Measurements from ENCODE around the gene PINLYP.
"Not testable (repeated sequence)": the region's sequence is repeated elsewhere in the genome, so short reads cannot be mapped to it uniquely, and the experiment has no call there.

PINLYP gene

DNA sequence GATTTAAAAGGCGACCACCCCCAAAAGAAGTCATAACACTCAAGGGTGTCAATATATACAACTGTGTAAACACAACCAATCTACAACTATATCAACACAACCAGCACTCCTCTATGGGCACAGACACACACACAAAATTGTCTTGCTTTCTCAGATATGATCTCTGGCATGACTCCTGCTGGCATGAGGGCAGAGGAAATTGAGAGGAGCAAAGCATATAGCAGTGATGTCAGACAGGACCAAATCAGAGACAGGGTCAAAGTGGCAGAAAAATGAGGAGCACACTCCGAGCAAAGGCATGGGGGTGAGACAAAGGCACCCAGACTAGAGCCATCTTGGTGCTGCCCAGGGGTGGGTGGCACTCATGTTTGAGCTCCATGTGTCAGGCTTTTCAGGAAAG lies 10.7 kb downstream of the PINLYP start:
- no peak for DNase-seq

DNA sequence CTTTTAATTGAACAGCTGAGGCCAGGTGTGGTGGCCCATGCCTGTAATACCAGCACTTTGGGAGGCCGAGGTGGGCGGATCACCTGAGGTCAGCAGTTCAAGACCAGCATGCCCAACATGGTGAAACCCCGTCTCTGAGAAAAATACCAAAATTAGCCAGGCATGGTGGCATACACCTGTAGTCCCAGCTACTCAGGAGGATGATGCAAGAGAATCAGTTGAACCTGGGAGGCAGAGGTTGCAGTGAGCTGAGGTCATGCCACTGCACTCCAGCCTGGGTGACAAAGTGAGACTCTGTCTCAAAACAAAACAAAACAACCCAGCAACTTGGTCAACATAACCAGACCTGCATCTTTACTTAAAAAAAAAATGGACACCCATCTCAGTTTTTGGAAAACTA lies 11.4 kb downstream of the PINLYP start:
- not testable (repeated sequence) for DNase-seq

DNA sequence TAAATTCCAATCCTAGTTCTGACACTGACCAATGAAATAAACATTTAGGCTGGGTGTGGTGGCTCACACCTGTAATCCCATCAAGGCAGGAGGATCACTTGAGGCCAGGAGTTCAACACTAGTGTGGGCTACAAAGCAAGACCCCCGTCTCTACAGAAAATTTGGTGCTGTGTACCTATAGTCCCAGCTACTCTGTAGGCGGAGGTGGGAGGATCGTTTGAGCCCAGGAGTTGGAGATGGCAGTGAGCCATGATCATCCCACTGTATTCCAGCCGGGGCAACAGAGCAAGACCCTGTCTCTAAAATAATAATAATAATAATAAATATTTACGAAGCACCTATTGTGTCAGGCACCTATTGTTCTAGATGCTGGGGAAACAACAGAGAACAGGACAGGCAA lies 13.7 kb downstream of the PINLYP start:
- no peak for DNase-seq

DNA sequence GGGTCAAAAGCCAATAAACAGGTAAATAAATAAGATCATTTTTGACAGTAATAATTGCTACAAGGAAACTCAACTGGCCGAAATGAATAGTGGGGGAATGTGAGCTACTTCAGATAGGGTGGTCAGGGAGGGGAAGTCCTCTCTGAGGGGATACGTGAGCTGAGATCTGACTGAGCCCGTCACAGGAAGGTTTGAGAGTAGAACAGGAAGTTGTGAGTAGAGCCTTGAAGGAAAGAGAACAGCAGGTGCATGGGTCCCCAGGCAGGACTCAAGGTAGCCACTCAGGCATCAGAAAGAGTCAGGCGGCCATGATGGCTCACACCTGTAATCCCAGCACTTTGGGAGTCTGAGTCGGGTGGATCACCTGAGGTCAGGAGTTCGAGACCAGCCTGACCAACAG lies 14.1 kb downstream of the PINLYP start:
- no peak for DNase-seq

DNA sequence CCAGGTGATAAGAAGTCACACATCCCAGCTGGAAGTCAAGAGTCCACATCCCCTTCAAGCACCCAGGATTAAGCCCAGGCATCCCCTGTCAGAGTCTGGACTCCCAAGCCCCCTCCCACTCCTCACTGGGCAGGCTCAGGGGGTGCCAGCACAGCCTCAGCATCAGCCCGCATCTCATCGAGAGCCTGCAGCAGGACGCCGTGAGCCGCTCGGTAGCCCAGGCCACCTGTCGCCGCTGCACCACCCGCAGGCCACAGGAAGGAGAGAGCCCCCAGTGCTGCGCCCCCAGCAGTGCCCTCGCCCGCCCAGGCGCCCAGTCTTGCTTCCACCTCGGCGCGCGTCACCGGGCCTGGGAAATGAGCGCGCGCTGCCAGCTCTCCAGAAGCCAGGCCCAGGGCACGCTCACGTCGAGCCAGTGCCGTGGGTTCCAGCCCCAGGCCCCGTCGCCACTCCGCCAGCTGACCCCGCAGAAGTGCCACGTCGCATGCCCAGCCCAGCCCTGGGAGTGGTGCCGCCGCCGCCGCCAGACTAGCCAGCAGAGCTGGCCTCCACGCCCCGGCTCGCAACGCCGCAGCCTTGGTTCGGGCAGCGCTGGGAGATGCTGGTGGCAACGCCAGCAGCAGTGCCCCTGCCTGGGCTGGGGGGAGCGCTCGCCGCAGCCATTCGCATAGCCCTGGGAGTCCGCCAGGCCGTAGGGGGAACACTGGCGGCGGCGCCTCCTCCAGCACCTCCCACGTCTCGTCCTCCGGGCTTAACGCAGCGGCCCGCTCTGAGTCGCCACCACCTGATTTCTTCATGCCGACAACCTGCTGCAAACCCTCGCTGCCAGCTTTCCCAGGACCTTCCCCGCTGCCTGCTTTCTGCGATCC lies 16.5 kb downstream of the PINLYP start:
- no peak for DNase-seq

DNA sequence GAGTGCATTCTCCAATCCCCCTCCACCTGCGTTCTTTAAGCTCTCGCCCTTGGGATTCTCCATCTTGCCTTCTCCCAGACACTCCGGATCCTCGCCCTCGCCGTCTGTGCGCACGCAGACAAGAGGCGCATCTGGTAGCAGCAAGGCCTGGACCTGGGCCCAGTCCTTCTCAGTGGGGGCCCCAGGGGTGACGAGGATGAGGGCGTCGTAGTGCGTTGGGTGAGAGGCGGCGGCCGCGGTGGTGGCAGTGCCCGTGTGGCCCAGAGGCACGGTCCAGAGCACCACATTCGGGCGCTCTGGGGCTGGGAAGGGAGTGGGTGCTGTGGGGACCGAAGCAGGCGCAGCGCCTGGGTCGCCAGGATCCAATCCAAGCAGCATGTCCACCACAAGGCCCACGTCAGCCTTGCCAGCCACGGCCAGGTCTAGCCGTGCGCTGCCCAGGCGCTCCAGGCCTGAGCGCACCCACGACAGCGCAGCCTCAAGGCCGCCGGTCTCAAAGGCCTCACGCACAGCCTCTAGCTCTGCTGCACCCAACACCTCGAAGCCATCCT lies 17.3 kb downstream of the PINLYP start:
- no peak for DNase-seq

DNA sequence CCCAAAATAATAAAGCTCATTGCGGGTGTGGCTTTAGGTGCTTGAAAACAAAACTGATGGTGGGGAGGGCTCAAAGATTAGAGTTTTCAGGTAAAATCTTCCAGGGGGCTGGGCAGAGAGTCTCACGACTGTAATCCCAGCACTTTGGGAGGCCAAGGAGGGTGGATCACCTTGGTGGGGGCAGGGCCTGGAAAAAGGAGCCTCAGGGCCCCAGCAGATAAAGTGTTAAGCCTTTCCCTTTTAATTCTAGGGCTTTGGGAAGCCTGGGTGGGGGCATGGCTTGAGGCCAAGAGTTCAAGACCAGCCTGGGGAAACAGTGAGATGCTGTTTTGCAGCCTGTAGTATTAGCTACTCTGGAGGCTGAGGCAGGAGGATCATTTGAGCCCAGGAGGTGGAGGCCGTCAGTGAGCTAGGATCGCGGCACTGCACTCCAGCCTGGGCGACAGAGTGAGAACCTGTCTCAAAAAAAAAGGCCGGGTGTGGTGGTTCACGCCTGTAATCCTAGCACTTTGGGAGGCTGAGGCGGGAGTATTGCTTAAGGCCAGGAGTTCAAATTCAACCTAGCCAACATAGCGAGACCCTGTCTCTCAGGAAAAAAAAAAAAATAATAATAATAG lies 18.6 kb downstream of the PINLYP start:
- no peak for DNase-seq

DNA sequence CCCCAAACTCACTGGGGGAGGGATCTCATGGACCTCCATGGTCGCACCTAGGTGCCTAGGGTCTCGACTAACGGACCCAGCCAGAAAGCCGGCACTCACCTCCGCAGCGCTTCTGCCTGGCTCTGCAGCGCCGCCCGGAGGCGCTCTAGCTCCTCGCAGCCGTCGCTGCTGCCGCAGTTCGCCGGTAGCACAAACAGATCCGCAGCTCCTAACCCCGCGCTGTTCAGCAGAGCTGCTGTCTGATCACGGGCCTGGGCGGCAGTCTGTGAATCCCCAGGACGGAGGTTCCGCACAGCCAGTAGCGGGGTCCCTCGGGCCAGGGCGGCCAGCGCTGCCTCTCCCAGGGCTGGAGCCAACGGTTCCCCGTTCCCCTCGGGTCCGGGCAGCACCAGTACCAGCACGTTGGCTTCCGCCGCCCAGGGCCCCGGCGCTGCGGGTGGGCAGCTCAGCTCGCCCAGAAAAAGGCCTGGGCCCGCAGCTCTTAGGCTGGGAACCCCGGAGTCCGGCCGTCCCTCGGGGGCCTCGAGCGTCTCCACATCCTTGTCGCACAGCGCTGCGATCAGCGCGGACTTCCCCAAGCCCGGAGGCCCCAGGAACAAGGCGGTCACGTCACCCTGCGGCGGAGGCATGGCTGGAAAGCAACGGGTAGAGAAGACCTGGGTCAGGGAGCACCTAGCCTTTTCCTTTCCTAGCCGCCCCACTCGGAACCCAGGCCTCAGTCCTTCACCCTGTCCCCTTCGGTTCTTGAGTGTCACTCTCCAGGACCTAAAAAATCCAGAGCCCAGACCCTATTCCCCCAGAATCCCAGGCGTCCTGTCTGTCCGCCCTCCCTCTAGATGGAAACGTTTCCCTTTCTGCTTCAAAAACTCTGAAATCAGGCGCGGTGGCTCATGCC lies 19.4 kb downstream of the PINLYP start:
- DNase-seq = peak; percentile 89

DNA sequence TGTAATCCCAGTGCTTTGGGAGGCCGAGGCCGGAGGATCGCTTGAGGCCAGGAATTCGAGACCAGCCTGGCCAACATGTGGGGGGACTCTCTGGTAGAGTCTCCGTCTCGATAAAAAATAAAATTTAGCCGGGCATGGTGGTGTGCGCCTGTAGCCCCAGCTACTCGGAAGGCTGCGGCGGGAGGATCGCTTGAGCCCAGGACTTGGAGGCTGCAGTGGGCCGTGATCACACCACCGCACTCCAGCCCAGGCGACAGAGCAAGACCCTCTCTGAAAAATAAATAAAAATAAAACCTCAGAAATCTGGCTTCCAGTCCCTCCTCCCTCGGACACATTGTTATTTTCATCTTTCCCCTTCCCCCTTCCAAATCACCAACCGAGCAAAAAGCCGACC lies 20.0 kb downstream of the PINLYP start:
- DNase-seq = peak; percentile 64

DNA sequence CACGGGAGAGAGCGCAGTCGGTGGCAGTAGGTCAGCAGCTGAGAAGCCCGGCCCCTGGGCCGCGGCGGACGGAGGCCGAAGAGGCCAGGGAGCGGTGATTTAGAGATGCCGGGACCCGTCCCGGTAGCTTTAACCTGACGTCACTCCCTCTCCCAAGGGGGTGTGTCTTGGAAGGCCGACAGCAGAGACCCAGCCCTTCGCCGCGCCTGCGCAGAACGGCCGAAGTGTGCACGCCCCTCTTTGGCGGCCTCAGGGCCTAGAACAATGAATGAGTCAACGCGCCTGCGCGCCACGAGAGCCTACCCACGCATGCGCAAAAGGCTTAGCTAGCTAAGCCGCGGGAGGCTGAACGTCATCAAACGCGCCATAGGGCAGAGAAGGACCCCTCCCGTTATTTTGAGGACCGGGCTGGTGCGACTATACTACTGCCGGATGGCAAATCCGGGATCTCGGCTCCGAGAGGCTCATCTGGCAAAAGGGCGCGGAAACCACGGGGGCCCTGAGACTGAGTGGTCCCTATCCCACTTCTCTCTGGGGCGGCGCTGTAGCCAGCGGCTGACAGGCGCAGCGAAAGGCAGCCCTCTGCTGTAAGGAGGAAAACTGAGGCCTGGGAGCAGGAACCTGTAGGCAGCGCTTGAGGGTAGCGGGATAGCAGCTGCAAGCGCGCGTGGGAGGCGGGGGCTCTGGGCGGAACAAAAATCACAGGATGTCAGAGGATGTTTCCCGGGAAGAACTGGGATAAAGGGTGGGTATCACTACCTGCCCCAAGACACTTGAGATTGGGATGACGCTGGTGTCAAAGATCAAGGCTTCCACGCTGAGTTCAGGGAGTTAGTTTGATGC lies 20.6 kb downstream of the PINLYP start, which contains the start of the genes IRGQ and ZNF576:
IRGQ (minus strand) TSS at position 136 of the 843 bp plus-strand sequence. CDS start 796 bp downstream, outside the sequence.
ZNF576 (plus strand) TSS at position 597 of the 843 bp plus-strand sequence. CDS start 514 bp downstream, outside the sequence.
- DNase-seq = peak; percentile 99

DNA sequence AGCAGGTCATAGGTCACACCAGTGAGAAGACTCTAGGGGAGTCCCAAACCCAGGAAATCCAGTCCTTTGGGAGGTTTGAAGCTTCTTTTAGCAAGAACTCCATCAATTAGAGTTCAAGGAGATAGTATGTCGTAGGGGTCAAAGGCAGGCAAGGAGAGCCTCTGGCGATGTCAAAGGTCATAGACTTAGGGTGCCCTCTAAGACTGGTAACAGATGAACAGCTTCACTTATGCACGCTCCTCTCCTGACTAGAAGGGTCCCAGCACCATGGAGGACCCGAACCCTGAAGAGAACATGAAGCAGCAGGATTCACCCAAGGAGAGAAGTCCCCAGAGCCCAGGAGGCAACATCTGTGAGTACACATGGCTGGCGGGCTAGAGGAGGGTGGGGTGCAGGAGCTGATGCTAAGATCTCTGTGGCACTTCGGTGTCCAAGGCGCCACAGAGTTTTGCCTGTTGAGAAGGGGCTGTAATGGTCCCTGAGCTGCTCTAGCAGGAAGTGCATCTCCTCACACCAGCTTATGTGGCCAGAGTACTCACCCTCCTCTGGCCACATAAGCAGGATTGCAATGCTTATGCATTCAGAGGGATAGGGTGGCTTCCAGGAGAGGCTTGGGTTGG lies 21.4 kb downstream of the PINLYP start:
- DNase-seq = peak; percentile 41

DNA sequence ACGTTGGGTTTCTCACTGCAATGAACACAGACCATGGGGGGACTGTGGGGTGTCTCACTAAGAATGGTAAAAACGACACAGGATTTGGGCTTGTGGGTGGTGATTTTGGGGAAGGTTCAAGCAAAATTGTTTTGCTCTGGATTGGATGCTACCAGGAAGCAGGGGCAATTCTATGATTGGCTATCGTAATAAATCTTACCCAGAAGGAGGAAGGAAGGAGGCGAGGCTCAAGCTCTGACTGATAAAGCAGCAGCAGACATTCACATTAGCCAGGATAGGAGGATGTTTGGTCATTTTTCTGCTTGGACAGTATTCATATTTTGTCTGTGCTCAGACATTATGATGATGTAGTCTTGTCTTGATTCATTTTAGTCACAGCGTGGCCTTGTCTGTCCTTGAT lies 22.3 kb downstream of the PINLYP start:
- no peak for DNase-seq

DNA sequence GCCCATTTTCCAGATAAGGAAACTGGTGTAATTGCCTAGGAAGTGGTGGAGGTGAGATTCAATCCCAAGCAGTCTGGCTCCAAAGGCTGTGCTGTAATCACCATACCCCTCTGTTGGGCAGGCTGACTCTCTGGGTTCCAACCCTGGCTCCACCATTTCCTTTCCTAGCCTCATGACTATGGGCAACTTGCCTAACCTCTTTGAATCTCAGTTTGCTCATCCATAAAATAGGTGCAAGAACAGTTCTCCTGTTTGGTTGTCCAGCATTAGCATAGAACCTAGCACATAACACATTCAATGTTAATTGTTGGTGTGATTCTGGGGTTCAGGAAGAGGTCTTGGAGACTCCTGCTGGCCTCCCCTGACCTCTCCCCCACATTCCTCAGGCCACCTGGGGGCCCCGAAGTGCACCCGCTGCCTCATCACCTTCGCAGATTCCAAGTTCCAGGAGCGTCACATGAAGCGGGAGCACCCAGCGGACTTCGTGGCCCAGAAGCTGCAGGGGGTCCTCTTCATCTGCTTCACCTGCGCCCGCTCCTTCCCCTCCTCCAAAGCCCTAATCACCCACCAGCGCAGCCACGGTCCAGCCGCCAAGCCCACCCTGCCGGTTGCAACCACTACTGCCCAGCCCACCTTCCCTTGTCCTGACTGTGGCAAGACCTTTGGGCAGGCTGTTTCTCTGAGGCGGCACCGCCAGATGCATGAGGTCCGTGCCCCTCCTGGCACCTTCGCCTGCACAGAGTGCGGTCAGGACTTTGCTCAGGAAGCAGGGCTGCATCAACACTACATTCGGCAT lies 23.0 kb downstream of the PINLYP start:
- no peak for DNase-seq

DNA sequence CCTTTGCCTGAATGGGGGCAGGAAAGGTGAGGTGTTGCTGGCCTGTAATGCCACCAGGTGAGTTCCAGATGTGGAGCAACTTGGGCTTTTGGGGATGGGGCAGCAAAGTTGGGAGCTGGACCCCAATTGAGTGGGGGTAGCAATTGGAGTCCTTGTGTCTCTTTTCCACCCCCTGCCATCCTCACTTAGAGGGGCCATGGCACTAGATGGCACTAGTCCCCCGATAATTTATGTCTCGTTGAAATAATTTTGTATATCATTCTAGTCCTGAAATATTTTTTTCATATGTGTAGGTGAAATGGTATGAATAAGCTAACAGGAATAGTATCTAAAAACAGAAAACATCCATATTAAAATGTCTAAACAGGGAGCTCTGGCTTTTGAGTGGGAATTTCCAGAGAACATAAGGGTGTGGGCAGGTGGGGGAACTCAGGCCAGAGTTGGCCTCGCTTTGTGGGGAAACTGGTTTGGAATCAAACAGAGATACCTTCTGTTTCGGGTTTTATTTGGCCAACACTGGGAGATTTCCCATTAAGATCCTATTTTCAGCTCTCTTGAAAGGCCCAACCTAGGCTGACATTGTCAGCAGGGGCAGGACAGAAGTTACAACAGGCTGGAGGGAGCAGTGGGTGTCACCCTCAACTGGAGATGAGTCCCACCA lies 24.2 kb downstream of the PINLYP start:
- no peak for DNase-seq

DNA sequence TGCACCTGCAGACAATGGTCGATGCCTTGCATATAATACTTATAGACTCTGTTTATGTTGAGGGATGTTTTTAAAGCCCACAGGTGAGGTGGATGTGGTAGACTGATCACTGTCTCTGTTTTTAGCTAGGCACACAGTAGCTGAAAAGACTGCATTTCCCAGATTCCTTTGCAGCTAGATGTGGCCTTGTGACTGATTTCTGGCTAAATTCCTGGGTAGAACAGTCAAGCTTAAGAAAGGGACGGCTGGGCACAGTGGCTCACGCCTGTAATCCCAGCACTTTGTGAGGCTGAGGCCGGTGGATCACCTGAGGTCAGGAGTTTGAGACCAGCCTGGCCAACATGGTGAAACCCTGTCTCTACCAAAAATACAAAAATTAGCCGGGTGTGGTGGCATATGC lies 24.7 kb downstream of the PINLYP start:
- DNase-seq = not testable (repeated sequence)

DNA sequence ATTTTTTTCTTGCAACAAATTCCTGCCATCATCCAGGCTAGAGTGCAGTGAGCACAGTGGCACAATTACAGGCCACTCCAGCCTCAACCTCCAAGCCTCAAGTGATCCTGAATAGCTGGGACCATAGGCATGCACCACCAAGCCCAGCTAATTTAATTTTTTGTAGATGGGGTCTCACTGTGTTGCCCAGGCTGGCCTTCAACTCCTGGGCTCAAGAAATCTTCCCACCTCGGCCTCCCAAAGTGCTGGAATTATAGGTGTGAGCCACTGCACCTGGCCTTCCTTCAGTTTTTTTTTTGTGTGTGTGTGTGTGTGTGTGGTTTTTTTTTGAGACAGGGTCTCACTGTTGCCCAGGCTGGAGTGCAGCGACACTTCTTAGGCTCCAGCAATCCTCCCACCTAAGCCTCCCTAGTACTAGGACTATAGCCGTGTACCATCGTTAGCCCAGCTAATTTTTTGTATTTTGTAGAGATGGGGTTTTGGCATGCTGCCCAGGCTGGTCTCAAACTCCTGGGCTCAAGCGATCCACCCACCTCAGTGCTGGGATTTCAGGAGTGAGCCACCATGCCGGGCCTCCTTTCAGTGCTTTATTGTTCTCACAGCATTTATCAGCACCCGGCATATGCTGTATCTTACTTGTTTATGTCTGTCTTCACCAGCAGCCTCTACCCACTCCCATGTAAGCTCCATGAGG lies 30.4 kb downstream of the PINLYP start:
- DNase-seq = peak; percentile 20

DNA sequence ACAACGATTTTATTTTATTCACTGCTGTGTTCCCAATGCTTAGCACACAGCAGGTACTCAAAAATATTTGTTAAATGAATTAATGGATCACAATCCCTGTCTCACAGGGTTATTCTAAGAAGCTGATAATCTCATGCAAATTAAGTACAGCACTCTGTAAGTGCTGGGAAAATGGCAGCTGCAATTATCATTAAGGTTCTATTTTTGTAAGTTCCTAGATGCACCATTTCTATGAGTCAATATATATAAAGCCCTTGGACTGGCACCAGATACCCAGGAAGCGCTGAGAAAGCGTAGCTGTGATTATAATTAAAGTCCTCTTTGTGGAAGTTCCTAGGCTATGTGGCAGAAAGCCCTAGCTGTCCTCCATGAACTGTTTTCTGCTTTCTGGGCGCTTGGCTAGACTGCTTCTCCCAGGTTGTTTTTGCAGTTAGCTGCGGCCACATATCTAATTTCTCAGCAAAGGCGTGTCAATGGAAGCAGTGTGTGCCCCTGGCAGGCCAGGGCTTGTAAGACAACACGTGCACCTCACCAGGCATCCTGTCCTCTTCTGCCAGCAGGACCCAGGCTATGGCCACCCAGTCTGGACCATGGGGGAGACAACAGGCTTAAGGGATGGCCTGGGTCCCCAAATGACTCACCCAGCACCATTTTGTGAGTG lies 31.1 kb downstream of the PINLYP start:
- DNase-seq = peak; percentile 15
